Fibroblast of peridontal ligament (primary cell): ENCODE results near the gene PAPLN.
"Not testable (repeated sequence)": the region's sequence is repeated elsewhere in the genome, so short reads cannot be mapped to it uniquely, and the experiment has no call there.

Source experiments
- DNase-seq: peaks from one replicate; pipeline ENCODE4 v3.0.0-alpha.2; 2010; ENCODE audit errors: extremely low read depth

PAPLN gene

DNA sequence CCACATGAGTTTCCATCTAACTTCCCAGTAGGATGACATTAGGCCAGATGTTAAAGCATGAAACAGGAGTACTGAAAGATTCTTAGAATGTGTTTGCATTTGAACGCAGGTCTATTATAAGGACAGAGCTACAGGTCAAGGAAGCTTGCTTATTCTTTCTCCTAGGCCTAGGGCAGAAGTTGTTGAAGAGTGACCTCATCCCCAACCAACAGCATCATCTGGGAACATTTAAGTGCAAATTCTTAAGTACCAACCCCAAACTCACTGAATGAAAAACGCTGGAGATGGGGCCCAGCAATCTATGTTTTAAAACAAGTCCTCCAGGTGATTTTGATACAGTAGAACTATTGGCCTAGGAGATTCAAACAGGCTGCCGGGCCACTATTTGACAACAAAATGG, 52.4 kb downstream of the PAPLN start:
- peak; percentile 77 for DNase-seq

DNA sequence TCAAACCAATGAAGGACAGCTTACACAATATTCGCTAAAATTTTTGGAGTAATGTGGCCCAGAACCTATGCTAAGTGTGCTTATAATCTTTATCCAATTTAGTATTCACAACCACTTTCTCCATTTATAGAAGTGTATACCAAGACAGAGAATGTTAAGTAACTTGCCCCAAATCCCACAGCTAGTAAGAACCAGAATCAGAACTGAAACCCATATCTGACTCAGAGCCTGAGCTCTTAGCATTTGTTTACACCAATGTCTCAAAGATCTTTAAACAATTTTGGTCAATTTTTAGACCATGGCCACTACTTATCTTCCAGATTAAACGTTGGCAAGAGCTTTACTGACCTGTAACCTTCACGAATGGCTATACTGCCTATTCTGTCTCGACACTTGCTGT, 53.0 kb downstream of the PAPLN start:
- peak; percentile 77 for DNase-seq

DNA sequence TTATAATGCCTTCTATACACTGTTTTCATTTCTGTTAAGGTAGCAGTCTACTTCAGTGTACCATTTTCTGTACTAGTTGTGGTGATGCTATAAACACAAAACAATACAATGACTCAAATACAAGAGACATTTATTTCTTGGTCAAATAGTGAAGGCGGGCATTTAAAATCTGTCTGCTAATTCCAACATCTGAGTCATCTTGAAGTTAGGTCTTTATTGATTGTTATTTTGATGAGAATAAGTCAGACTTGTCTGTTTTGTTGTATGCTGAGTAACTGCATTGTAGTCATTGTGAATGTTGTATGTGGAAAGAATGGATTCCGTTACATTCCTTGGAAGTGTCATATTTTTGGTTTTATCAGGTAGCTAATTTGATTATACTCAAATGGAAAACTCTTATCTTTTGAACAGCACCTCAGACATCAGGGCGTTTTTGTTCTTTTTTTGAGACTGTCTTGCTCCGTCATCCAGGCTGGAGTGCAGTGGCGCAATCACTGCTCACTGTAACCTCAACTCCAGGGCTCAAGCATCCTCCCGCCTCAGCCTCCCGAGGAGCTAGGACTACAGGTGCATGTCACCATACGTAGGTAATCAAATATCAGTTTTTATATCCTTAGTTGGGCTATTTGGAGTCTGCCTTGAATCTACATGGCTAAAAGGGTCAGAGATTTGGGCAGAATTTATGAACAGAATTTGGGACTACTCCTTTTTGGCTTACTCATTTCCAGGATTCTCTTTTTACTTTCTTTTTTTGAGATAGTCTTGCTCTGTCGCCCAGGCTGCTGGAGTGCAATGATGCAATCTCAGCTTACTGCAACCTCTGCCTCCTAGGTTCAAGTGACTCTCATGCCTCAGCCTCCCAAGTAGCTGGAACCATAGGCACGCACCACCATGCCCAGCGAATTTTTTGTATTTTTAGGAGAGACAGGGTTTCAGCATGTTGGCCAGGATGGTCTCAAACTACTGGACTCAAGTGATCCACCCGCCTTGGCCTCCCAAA, 56.8 kb downstream of the PAPLN start:
- DNase-seq = no peak

DNA sequence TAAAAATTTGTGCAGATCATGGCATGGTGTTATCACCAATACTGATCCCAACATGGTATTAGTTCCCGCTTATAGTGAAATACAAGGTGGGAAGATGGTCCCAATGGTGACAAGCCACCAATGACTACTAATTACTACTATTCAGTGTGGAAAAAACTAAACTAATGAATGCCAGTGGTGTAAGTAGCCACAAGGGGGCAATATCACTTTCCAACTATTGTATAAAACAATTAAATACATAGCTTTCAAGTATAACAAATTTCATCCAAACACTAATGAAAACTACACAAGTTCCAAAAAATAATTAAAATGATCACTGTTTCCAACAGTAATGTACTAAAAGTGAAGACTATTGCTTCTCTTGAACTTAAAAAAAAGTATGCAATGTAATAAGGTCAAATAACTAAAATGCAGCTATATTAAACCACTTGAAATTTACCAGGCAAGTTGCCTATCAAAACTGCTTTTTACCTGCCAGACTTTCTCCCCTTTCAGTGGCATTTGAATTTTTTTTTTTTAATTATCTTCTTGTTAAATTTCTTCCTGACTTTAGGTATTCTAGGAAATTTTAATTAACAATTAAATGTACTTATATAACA, 58.0 kb downstream of the PAPLN start:
- DNase-seq = peak; percentile 62

DNA sequence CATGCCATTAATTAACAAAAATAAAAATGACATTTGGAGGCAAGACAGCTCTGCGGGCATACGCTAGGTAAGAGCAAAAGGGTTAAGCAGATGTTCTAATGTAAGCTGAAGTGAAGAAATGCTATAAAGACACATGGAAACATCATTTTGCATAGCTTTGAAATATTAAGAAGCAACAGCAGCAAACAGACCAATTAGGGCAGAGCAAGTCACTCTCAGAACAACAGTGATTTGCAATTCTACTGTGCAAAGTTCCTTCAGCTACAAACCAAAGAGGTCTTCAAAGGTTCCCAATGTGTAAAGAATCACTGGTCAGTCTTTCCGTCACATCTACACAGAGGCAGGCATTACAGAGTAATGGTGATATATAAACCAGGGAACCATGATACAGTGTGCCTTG, 68.2 kb downstream of the PAPLN start:
- DNase-seq = no peak

DNA sequence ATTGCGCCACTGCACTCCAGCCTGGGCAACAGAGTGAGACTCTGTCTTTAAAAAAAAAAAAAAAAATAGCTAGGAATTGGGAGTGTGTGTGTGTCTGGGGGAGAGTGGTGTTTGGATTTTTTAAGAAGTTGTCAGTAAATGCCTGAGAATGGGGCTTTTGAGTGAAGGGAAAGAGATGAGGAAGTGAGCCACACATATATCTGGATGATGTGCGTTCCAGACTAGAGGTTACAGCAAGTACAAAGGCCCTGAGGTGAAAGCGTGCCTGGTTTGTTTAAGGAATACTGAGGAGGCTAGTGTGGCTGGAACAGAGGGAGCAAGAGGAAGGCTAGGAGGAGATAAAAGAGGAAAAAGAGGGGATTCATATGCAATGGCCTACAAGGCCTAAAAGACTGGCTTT, 70.0 kb downstream of the PAPLN start:
- no peak for DNase-seq

DNA sequence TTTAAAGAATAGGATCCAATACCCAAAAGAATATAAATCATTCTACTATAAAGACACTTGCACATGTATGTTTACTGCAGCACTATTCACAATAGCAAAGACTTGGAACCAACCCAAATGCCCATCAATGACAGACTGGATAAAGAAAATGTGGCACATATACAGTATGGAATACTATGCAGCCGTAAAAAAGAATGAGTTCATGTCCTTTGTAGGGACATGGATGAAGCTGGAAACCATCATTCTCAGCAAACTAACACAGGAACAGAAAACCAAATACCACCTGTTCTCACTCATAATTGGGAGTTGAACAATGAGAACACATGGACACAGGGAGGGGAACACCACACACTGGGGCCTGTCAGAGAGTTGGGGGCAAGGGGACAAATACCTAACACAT, 71.9 kb downstream of the PAPLN start:
- DNase-seq = not testable (repeated sequence)

DNA sequence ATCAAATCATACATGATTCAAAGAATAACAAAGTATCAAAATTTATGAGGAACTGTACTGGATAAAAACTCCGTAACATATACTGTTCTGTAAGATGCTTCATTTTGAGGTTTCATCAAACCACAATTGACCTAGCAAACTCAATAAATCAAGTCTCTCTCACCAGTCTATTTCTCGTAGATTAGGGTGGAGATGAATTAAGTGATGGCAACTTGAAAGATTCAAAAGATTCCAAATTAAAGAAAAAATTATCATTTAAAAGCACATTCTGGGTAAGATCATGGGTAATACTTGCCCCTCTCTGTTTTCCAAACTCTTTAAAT, 74.4 kb downstream of the PAPLN start:
- DNase-seq = no peak

DNA sequence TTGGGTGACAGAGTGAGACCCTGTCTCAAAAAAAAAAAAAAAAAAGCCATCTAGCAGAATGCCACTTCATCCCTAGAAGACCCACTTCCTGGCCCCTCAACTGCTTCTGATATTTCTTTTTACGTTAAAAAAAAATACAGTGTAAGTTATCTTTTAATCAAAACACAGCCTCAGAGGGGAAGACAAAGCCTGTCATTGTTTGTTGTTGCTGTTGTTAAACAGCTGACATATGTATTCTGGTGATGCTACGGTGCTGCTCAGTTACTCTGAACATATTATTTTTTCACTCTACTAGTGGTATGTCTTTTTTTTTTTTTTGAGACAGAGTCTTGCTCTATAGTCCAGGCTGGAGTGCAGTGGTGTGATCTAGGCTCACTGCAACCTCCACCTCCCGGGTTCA, 75.4 kb downstream of the PAPLN start:
- no peak for DNase-seq

DNA sequence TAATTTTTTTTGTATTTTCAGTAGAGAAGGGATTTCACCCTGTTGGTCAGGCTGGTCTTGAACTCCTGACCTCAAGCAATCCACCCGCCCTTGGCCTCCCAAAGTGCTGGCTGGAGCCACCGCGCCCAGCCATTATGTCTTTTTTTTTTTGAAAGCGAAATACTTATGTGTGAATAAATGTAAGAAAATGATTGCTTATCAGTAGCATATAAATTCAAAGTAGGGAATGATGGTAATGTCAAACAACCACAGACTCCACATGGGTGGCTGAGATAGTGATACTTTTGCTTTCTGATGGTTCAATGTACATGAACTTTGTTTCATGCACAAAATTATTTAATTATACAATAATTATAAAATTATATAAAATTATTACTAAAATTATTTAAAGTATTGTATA, 75.8 kb downstream of the PAPLN start:
- DNase-seq = no peak

DNA sequence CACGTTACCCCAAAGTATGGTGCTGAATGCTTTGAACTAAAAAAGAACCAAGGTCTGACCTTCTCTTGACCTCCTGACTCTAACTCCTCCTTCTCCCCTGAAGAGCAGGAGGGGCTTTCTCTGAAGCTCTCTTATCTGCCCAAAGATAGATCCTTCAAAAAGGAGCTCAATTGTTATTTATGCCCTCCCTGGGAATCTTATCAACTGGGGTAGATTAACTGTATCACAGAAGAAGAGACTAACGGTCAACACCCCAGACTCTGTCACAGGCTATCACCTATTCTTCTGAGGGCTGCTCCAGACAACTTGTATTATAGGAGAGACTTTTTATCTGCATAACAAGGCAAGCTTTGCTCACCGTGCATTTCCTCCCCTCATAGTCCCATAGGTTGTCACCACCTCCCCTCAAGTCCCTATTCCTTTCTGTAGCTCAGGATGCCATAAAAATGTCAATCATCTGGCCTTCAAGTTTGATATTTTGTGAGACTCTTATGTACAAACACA, 86.6 kb downstream of the PAPLN start:
- DNase-seq = no peak
